H9 (cell line): ENCODE measurements around the gene GTF2B. TPM values are rescaled to one million over a fixed set of nuclear protein-coding genes. Genes with fewer than 3 reads are reported as not detected.

Source experiments
- DNase-seq: peaks from one replicate; pipeline ENCODE4 v3.0.0-alpha.2; 2017
- H2AFZ ChIP-seq: one replicate; pipeline ENCODE4 v1.6.1; 2013; ENCODE audit warnings: mild to moderate bottlenecking, low read length, control low read depth, moderate library complexity
- H2AK5ac ChIP-seq: 2 replicates; pipeline ENCODE4 v1.6.1; 2013; ENCODE audit warnings: low read length, control low read depth, mixed read lengths; ENCODE audit not compliant: insufficient read length
- H2BK120ac ChIP-seq: one replicate; pipeline ENCODE4 v1.6.1; 2013; ENCODE audit warnings: low read depth, mild to moderate bottlenecking, low read length, control low read depth, inconsistent platforms; ENCODE audit not compliant: poor library complexity, severe bottlenecking
- H2BK12ac ChIP-seq: 2 replicates; pipeline ENCODE4 v1.6.1; 2013; ENCODE audit warnings: low read length, control low read depth, mixed read lengths, low read depth; ENCODE audit not compliant: insufficient read length
- H2BK15ac ChIP-seq: 2 replicates; pipeline ENCODE4 v1.6.1; 2013; ENCODE audit warnings: low read depth, low read length, control low read depth
- H2BK20ac ChIP-seq: one replicate; pipeline ENCODE4 v1.6.1; 2013; ENCODE audit warnings: low read depth, mild to moderate bottlenecking, low read length, control low read depth, inconsistent platforms; ENCODE audit not compliant: poor library complexity, severe bottlenecking
- H2BK5ac ChIP-seq: 2 replicates; pipeline ENCODE4 v1.6.1; 2013; ENCODE audit warnings: low read length, control low read depth, mixed read lengths; ENCODE audit not compliant: insufficient read length
- H3K14ac ChIP-seq: 2 replicates; pipeline ENCODE4 v1.6.1; 2013; ENCODE audit warnings: low read length, control low read depth; ENCODE audit not compliant: insufficient read depth
- H3K18ac ChIP-seq: 2 replicates; pipeline ENCODE4 v1.6.1; 2013; ENCODE audit warnings: low read depth, mild to moderate bottlenecking, mixed read lengths, low read length, control low read depth; ENCODE audit not compliant: insufficient read length
- H3K23ac ChIP-seq: 2 replicates; pipeline ENCODE4 v1.6.1; 2013; ENCODE audit warnings: low read length, control low read depth, mixed read lengths, low read depth; ENCODE audit not compliant: insufficient read length
- H3K23me2 ChIP-seq: 2 replicates; pipeline ENCODE4 v1.6.1; 2013; ENCODE audit warnings: low read depth, mild to moderate bottlenecking, mixed read lengths, low read length, control low read depth; ENCODE audit not compliant: insufficient read length, poor library complexity, severe bottlenecking
- H3K27ac ChIP-seq: 2 replicates; pipeline ENCODE4 v1.5.1; 2013; ENCODE audit warnings: low read length, control low read depth, mixed read lengths, low read depth; ENCODE audit not compliant: insufficient read length
- H3K27me3 ChIP-seq: 2 replicates; pipeline ENCODE4 v1.6.1; 2013; ENCODE audit warnings: low read length, control low read depth, inconsistent platforms; ENCODE audit not compliant: insufficient read depth
- H3K4ac ChIP-seq: 2 replicates; pipeline ENCODE4 v1.6.1; 2013; ENCODE audit warnings: low read depth, mild to moderate bottlenecking, control low read depth, inconsistent platforms, low read length, moderate library complexity
- H3K4me1 ChIP-seq: 2 replicates; pipeline ENCODE4 v1.6.1; 2013; ENCODE audit warnings: low read length, control low read depth, inconsistent platforms; ENCODE audit not compliant: insufficient read depth
- H3K4me2 ChIP-seq: 2 replicates; pipeline ENCODE4 v1.6.1; 2013; ENCODE audit warnings: low read length, control low read depth, mixed read lengths; ENCODE audit not compliant: insufficient read length, insufficient read depth
- H3K56ac ChIP-seq: 2 replicates; pipeline ENCODE4 v1.6.1; 2013; ENCODE audit warnings: low read depth, mild to moderate bottlenecking, mixed read lengths, low read length, control low read depth; ENCODE audit not compliant: insufficient read length
- H3K79me1 ChIP-seq: 2 replicates; pipeline ENCODE4 v1.6.1; 2013; ENCODE audit warnings: low read depth, mild to moderate bottlenecking, moderate library complexity, low read length, control low read depth, inconsistent platforms; ENCODE audit not compliant: insufficient read depth, poor library complexity, severe bottlenecking
- H3K79me2 ChIP-seq: 2 replicates; pipeline ENCODE4 v1.6.1; 2013; ENCODE audit warnings: low read length, control low read depth, inconsistent platforms; ENCODE audit not compliant: insufficient read depth
- H3K9ac ChIP-seq: 2 replicates; pipeline ENCODE4 v1.6.1; 2013; ENCODE audit warnings: low read length, control low read depth, mixed read lengths; ENCODE audit not compliant: insufficient read length; ENCODE audit errors: extremely low read depth
- H3K9me3 ChIP-seq: one replicate; pipeline ENCODE4 v1.6.1; 2013; ENCODE audit warnings: low read depth, low read length, inconsistent platforms; ENCODE audit not compliant: control insufficient read depth
- H3T11ph ChIP-seq: one replicate; pipeline ENCODE4 v1.6.1; 2013; ENCODE audit warnings: mild to moderate bottlenecking, low read length, control low read depth, inconsistent platforms
- H4K20me1 ChIP-seq: one replicate; pipeline ENCODE4 v1.6.1; 2013; ENCODE audit not compliant: control insufficient read depth, insufficient read length, insufficient read depth
- H4K5ac ChIP-seq: 2 replicates; pipeline ENCODE4 v1.6.1; 2013; ENCODE audit warnings: low read depth, mild to moderate bottlenecking, mixed read lengths, low read length, control low read depth; ENCODE audit not compliant: insufficient read length
- H4K8ac ChIP-seq: replicated peaks from 2 replicates; pipeline ENCODE4 v1.6.1; 2013; ENCODE audit warnings: low read length, control low read depth, mixed read lengths, low read depth; ENCODE audit not compliant: insufficient read length
- H4K91ac ChIP-seq: 2 replicates; pipeline ENCODE4 v1.6.1; 2013; ENCODE audit warnings: low read depth, mild to moderate bottlenecking, moderate library complexity, mixed read lengths, low read length, control low read depth; ENCODE audit not compliant: insufficient read length
- H3K27ac Mint-ChIP-seq, 3 experiments: 2 replicates in 2 of 3; 3 replicates in 1 of 3; pipeline ENCODE4 v1.8.0; 2020 to 2021; ENCODE audit warnings: mixed read lengths in 3 of 3, mild to moderate bottlenecking in 1 of 3, moderate library complexity in 1 of 3
- H3K27me3 Mint-ChIP-seq: 2 replicates; pipeline ENCODE4 v1.8.0; 2021; ENCODE audit warnings: low read depth, mild to moderate bottlenecking, moderate library complexity, mixed read lengths
- H3K36me3 Mint-ChIP-seq, 3 experiments: 2 replicates in 2 of 3; 3 replicates in 1 of 3; pipeline ENCODE4 v1.8.0; 2020 to 2021; ENCODE audit warnings: low read depth in 3 of 3, mixed read lengths in 3 of 3; ENCODE audit not compliant: insufficient read depth in 1 of 3
- H3K4me1 Mint-ChIP-seq, 2 experiments: 2 replicates each; pipeline ENCODE4 v1.8.0; 2020; ENCODE audit warnings: mixed read lengths in 2 of 2
- H3K4me3 Mint-ChIP-seq, 2 experiments: 2 replicates in 1 of 2; 3 replicates in 1 of 2; pipeline ENCODE4 v1.8.0; 2020 to 2021; ENCODE audit warnings: mild to moderate bottlenecking in 2 of 2, mixed read lengths in 2 of 2, moderate library complexity in 1 of 2
- H3K9me3 Mint-ChIP-seq, 2 experiments: 2 replicates in 1 of 2; 3 replicates in 1 of 2; pipeline ENCODE4 v1.8.0; 2020; ENCODE audit warnings: mild to moderate bottlenecking in 2 of 2, mixed read lengths in 2 of 2, moderate library complexity in 1 of 2
- CTCF ChIP-seq: fragments of 200-600 bp; sonication (generic); conservative IDR thresholded peaks from 3 replicates; pipeline ENCODE4 v1.8.0; 2021; ENCODE audit warnings: antibody characterized with exemption, mild to moderate bottlenecking
- WGBS: extraction: QIAGEN DNeasy Blood & Tissue Kit; methylation state at CpG from one replicate; pipeline ENCODE4 v1.1.7; 2013; ENCODE audit warnings: missing lambda C conversion rate, low lambda C conversion rate, mixed read lengths; ENCODE audit not compliant: insufficient read length; ENCODE audit errors: extremely low coverage; 5-methylcytosine and 5-hydroxymethylcytosine counted together
- total RNA-seq: library from RNA; stranded (reverse); gene quantifications from 2 replicates; pipeline ENCODE4 v1.2.1, GENCODE V29; 2021

GTF2B gene
- total RNA-seq, 1 experiment from 2014 or later, result 23.2 TPM

- Histone ChIP-seq H3K4ac (no peak overlapping the region), H3K27me3 (no peaks in the 10 kb centered on the region), H3K9me3 (no peaks in the 10 kb centered on the region), H3K23ac (no peak overlapping the region), H3K18ac (no peak overlapping the region), H2AK5ac (no peak overlapping the region), H4K91ac (no peak overlapping the region), H3K4me1 (no peaks in the 10 kb centered on the region), H2BK120ac (no peak overlapping the region), H4K5ac (no peak overlapping the region), H3K14ac (no peak overlapping the region), H3K27ac (no peak overlapping the region), H2BK5ac (no peak overlapping the region), H3K4me2 (no peak overlapping the region), H3K9ac (no peak overlapping the region), H2BK12ac (no peak overlapping the region), H3K79me2 (no peaks in the 10 kb centered on the region), H2BK20ac (no peak overlapping the region), H3K79me1 (no peaks in the 10 kb centered on the region), H2BK15ac (no peak overlapping the region), H4K20me1 (no peaks in the 10 kb centered on the region), H3T11ph (no peak overlapping the region), H3K56ac (no peak overlapping the region), H4K8ac (no peak overlapping the region), H2AFZ (no peak overlapping the region), H3K23me2 (no peaks in the 10 kb centered on the region)
- no peak for TF ChIP-seq CTCF
- Mint-ChIP-seq H3K36me3 (peaks cover 34 to 79% (median 68%) of the 10 kb centered on the region in 3 experiments), H3K9me3 (no peaks in the 10 kb centered on the region), H3K27me3 (no peaks in the 10 kb centered on the region), H3K27ac (peak overlapping the region in 1 of 3 experiments; percentile 60; a peak in 1 of 7 replicates), H3K4me1 (0 out of 4 replicates have a peak, but pooled peaks cover 0 to 2% of the 10 kb centered on the region in 2 experiments), H3K4me3 (no peak overlapping the region)
- no CpG with 5 or more reads among the region's 4 CpGs for WGBS
- no peak for DNase-seq
Measured at GRCh38 chr1:88936760-88937342, 45.5 kb upstream of the GTF2B start.
